ENCODE measurements around the gene NKAIN1. TPM values are rescaled to one million over a fixed set of nuclear protein-coding genes. Genes with fewer than 3 reads are reported as not detected.

Gene NKAIN1
- total and polyA plus RNA-seq, 11 donors, result 0.14 to 0.31 (median 0.21) TPM; not detected in 8

DNA sequence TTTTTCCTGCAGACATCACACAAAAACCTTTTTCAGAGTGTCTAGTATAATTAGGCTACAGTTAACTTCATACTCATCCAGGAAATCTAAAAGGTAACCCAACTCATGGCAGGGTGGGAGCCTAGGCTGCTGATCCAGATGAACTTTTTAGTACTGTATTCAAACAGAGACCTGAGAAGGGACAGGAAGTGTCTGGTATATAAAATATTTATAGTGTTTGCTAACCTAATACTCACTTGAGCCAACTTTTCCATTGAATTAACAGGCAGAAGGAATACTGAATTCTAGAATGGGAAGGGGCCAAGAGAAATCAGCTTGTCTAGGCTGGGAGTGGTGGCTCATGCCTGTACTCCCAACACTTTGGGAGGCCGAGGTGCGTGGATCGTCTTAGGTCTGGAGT lies 22.2 kb upstream of the NKAIN1 start:
- no peaks in the 10 kb centered on the region for H3K9me3 ChIP-seq
- ATAC-seq (no peak), DNase-seq (no peak)
- intact Hi-C loops (cut with DNase I), result no loop called here
- no peak overlapping the region for H3K4me3 ChIP-seq
- no peaks in the 10 kb centered on the region for H3K27me3 ChIP-seq
- TF ChIP-seq POLR2A (IDR thresholded peaks at IDR 0.05), result no peak
- TF ChIP-seq CTCF (IDR thresholded peaks at IDR 0.05), result no peak
- 82 to 99% (median 97%) methylated on average over 3 of the region's 3 CpGs for WGBS, 4 donors
- peaks cover 0 to 100% (median 96%) of the 10 kb centered on the region in 9 donors for H3K36me3 ChIP-seq
- peaks cover 0 to 5% (median 0%) of the 10 kb centered on the region in 12 donors for H3K4me1 ChIP-seq
- H3K27ac ChIP-seq, result no peak overlapping the region

DNA sequence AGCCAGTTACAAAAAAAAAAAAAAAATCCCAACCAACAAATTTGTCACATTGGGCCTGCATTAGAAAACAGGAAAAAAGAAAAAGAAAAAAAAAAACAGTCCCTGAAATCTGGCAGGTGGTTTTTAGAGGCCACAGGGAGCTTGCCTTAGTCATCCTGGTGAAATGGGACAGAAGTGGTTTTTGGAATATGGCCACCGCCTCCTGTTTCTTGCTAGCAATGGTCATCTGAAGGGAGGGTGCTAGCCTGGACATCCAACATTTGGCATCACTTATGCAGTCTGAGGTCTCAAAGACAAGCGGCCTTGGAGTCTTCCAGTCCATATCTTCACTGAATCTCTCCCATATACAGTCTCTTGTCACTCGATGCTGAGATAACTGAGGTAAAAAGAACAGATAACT lies 20.1 kb upstream of the NKAIN1 start:
- peaks cover 0 to 5% (median 0%) of the 10 kb centered on the region in 12 donors for H3K4me1 ChIP-seq
- no peak overlapping the region for H3K27ac ChIP-seq
- peaks cover 0 to 84% (median 75%) of the 10 kb centered on the region in 9 donors for H3K36me3 ChIP-seq

GRCh38 chr1:31258581-31258980 lies 18.9 kb upstream of the NKAIN1 start:
- no peak for DNase-seq
- Histone ChIP-seq H3K9me3 (no peaks in the 10 kb centered on the region), H3K27ac (no peak overlapping the region), H3K36me3 (peaks cover 0 to 73% (median 66%) of the 10 kb centered on the region in 9 donors), H3K4me3 (no peak overlapping the region), H3K27me3 (no peaks in the 10 kb centered on the region), H3K4me1 (no peaks in the 10 kb centered on the region)
- intact Hi-C loops (cut with DNase I), result no loop called here
- ATAC-seq, result no peak
- 90 to 97% (median 93%) methylated on average over 1 of the region's 1 CpG for WGBS, 4 donors
- no peak for TF ChIP-seq CTCF (IDR thresholded peaks at IDR 0.05)

More for the DNA sequence above, 20.1 kb upstream of the NKAIN1 start:
- Histone ChIP-seq H3K27me3 (no peaks in the 10 kb centered on the region), H3K9me3 (no peaks in the 10 kb centered on the region), H3K4me3 (no peak overlapping the region)
- 69 to 98% (median 89%) methylated on average over 3 of the region's 3 CpGs for WGBS, 4 donors
- intact Hi-C loops (cut with DNase I), result no loop called here
- ATAC-seq (no peak), DNase-seq (no peak)
- TF ChIP-seq POLR2A (IDR thresholded peaks at IDR 0.05), result no peak
- no peak for TF ChIP-seq CTCF (IDR thresholded peaks at IDR 0.05)

DNA sequence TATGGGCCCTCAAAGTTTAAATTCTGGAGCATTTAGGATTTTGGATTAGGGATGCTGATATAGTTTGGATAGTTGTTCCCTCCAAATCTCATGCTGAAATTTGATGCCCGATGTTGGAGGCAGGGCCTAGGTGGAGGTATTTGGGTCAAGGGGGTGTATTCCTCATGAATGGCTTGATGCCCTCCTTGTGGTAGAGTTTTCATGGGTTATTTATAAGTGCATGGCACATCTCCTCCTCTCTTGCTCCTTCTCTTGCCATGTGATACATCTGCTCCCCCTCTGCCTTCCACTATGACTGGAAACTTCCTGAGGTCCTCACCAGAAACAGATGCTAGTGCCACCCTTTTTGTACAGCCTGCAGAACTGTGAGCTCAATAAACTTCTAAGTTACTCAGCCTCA lies 17.5 kb upstream of the NKAIN1 start:
- WGBS, 4 donors, result 86 to 100% (median 91%) methylated on average over 1 of the region's 1 CpG
- Histone ChIP-seq H3K4me1 (no peaks in the 10 kb centered on the region), H3K27ac (no peak overlapping the region), H3K36me3 (peaks cover 0 to 59% (median 54%) of the 10 kb centered on the region in 9 donors), H3K9me3 (no peaks in the 10 kb centered on the region), H3K4me3 (no peak overlapping the region), H3K27me3 (no peaks in the 10 kb centered on the region)
- intact Hi-C loops (cut with DNase I), result no loop called here
- DNase-seq (no peak), ATAC-seq (no peak)
- TF ChIP-seq POLR2A (IDR thresholded peaks at IDR 0.05), result no peak

- Histone ChIP-seq H3K9me3 (no peaks in the 10 kb centered on the region), H3K4me1 (no peaks in the 10 kb centered on the region), H3K4me3 (no peak overlapping the region), H3K36me3 (no peaks in the 10 kb centered on the region), H3K27ac (no peak overlapping the region), H3K27me3 (no peaks in the 10 kb centered on the region)
- intact Hi-C loops (cut with DNase I), result no loop called here
- WGBS, 4 donors, result 77 to 80% (median 79%) methylated on average over 3 of the region's 3 CpGs
- ATAC-seq, result no peak
- no peak for TF ChIP-seq POLR2A (IDR thresholded peaks at IDR 0.05)
- TF ChIP-seq CTCF (IDR thresholded peaks at IDR 0.05), result no peak
- no peak for DNase-seq
Observed at GRCh38 chr1:31249854-31250253, 10.2 kb upstream of the NKAIN1 start.

Measured in heart left ventricle (tissue), 16 donors.